AG20443 (cell line): ENCODE results near the gene CEP72.
"Not testable (repeated sequence)": the region's sequence is repeated elsewhere in the genome, so short reads cannot be mapped to it uniquely, and the experiment has no call there.

Experiments
- DNase-seq: peaks from one replicate; pipeline ENCODE4 v3.0.0; 2012; ENCODE audit warnings: low spot score, mixed read lengths

Gene CEP72

GRCh38 chr5:618450-618849 is 6.3 kb downstream of the CEP72 start:
- DNase-seq = no peak

- DNase-seq = no peak
These were observed 7.3 kb downstream of the CEP72 start for GRCh38 chr5:619444-619843.

GRCh38 chr5:620152-620551 is 8.0 kb downstream of the CEP72 start:
- DNase-seq = no peak

GRCh38 chr5:620586-621180 is 8.5 kb downstream of the CEP72 start:
- DNase-seq = no peak

GRCh38 chr5:621341-621761 is 9.2 kb downstream of the CEP72 start:
- DNase-seq = no peak

GRCh38 chr5:622359-622758 is 10.2 kb downstream of the CEP72 start:
- no peak for DNase-seq

- DNase-seq = no peak
These were observed 10.9 kb downstream of the CEP72 start for GRCh38 chr5:622946-623522.

GRCh38 chr5:623531-623930 is 11.4 kb downstream of the CEP72 start:
- no peak for DNase-seq

GRCh38 chr5:624118-624950 is 12.2 kb downstream of the CEP72 start:
- DNase-seq = no peak

- no peak for DNase-seq
These were observed 12.8 kb downstream of the CEP72 start for GRCh38 chr5:624951-625230.

GRCh38 chr5:625516-625915 is 13.4 kb downstream of the CEP72 start:
- DNase-seq = no peak

GRCh38 chr5:626850-627249 is 14.7 kb downstream of the CEP72 start:
- peak; percentile 30 for DNase-seq

GRCh38 chr5:627840-628239 is 15.7 kb downstream of the CEP72 start:
- no peak for DNase-seq

- DNase-seq = not testable (repeated sequence)
These were observed 16.4 kb downstream of the CEP72 start for GRCh38 chr5:628351-629205.

- no peak for DNase-seq
These were observed 21.4 kb downstream of the CEP72 start for GRCh38 chr5:633501-633955.

- DNase-seq = no peak
These were observed 22.1 kb downstream of the CEP72 start for GRCh38 chr5:634191-634590.

GRCh38 chr5:635306-636055 is 23.3 kb downstream of the CEP72 start:
- no peak for DNase-seq

- no peak for DNase-seq
These were observed 24.8 kb downstream of the CEP72 start for GRCh38 chr5:636951-637350.

- no peak for DNase-seq
These were observed 25.7 kb downstream of the CEP72 start for GRCh38 chr5:637581-638450.

- no peak for DNase-seq
These were observed 26.5 kb downstream of the CEP72 start for GRCh38 chr5:638501-639252.
